ENCODE measurements around the gene PTOV1.

GRCh38 chr19:49876422-49877019 lies 25.6 kb downstream of the PTOV1 start:
- TF ChIP-seq CTCF (IDR thresholded peaks at IDR 0.05; ENCODE audit: low read depth, low read length), result no peak
- no peak for TF ChIP-seq EZH2phosphoT487 (IDR thresholded peaks at IDR 0.05; ENCODE audit: low read depth)

Data from OCI-LY3 (cell line).